Endothelial cell (in vitro differentiated cells): ENCODE data around the gene CLDN14. TPM values are rescaled to one million over a fixed set of nuclear protein-coding genes. Genes with fewer than 3 reads are reported as not detected.

Experiments used
- DNase-seq: peaks from one replicate; pipeline ENCODE4 v3.0.0; 2021; ENCODE audit warnings: low spot score
- H3K27ac Mint-ChIP-seq: one replicate; pipeline ENCODE4 v1.8.0; 2021; ENCODE audit warnings: mixed read lengths, inconsistent platforms; ENCODE audit not compliant: unreplicated experiment
- H3K27me3 Mint-ChIP-seq: one replicate; pipeline ENCODE4 v1.8.0; 2021; ENCODE audit warnings: mild to moderate bottlenecking, moderate library complexity, mixed read lengths, inconsistent platforms; ENCODE audit not compliant: unreplicated experiment
- H3K36me3 Mint-ChIP-seq: one replicate; pipeline ENCODE4 v1.8.0; 2021; ENCODE audit warnings: mild to moderate bottlenecking, low read depth, mixed read lengths, inconsistent platforms; ENCODE audit not compliant: unreplicated experiment
- H3K4me1 Mint-ChIP-seq: one replicate; pipeline ENCODE4 v1.8.0; 2021; ENCODE audit warnings: mild to moderate bottlenecking, mixed read lengths, inconsistent platforms; ENCODE audit not compliant: unreplicated experiment
- H3K4me3 Mint-ChIP-seq: one replicate; pipeline ENCODE4 v1.8.0; 2021; ENCODE audit warnings: mild to moderate bottlenecking, mixed read lengths, inconsistent platforms; ENCODE audit not compliant: unreplicated experiment
- H3K9me3 Mint-ChIP-seq: one replicate; pipeline ENCODE4 v1.8.0; 2021; ENCODE audit warnings: mixed read lengths, inconsistent platforms; ENCODE audit not compliant: unreplicated experiment
- total RNA-seq: library from RNA; stranded (reverse); fragmentation: NEBNext Ultra II Directional; extraction: Animal tissue kit (Norgen Biotek cat#: 25700); gene quantifications from one replicate; pipeline ENCODE4 v1.2.1, GENCODE V29; 2021; ENCODE audit not compliant: unreplicated experiment
- TF ChIP-seq, protein P1 (sequence below): fragments of 200-600 bp; sonication (generic); IDR thresholded peaks from one replicate; pipeline ENCODE4 v1.5.0; 2021; ENCODE audit warnings: antibody characterized with exemption; ENCODE audit not compliant: unreplicated experiment

The CLDN14 gene
- total RNA-seq, 1 donor from 2014 or later, result not detected

DNA sequence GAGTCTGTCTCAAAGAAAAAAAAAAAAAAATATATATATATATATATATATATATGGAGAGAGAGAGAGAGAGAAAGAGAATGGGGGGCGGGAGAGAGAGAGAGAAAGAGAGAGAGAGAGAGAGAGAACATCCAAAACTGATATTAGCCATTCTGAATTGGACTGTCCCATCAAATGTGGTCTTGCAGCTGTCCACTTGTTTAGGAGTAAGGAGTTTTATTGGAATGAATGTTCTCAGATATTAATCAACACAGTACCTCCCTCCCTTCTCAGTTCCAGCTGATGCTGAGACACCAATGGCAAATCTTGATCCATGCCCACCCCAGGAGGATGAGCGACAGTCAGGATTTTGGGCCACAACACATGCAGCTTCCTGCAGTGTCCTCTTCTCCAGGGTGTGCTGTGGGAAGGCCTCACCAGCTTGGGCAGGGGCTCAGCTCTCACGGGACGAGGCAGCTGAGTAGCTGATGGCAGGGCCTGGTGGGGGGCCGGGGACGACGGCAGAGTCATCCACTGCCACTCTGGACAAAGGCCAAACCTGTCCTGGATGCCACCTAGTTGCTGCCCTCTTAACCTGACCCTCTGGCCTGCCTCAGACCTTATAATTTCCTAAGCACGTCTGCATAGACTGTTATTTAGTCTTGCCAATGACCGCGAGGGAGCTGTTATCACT, 9.3 kb upstream of the CLDN14 start:
- Mint-ChIP-seq H3K4me3 (no peak overlapping the region), H3K36me3 (peaks cover 4% of the 10 kb centered on the region), H3K4me1 (no peaks in the 10 kb centered on the region), H3K27ac (no peak overlapping the region), H3K27me3 (peaks cover 8% of the 10 kb centered on the region), H3K9me3 (no peaks in the 10 kb centered on the region)
- TF ChIP-seq, protein P1, sequence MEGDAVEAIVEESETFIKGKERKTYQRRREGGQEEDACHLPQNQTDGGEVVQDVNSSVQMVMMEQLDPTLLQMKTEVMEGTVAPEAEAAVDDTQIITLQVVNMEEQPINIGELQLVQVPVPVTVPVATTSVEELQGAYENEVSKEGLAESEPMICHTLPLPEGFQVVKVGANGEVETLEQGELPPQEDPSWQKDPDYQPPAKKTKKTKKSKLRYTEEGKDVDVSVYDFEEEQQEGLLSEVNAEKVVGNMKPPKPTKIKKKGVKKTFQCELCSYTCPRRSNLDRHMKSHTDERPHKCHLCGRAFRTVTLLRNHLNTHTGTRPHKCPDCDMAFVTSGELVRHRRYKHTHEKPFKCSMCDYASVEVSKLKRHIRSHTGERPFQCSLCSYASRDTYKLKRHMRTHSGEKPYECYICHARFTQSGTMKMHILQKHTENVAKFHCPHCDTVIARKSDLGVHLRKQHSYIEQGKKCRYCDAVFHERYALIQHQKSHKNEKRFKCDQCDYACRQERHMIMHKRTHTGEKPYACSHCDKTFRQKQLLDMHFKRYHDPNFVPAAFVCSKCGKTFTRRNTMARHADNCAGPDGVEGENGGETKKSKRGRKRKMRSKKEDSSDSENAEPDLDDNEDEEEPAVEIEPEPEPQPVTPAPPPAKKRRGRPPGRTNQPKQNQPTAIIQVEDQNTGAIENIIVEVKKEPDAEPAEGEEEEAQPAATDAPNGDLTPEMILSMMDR, result no peak
- no peak for DNase-seq

DNA sequence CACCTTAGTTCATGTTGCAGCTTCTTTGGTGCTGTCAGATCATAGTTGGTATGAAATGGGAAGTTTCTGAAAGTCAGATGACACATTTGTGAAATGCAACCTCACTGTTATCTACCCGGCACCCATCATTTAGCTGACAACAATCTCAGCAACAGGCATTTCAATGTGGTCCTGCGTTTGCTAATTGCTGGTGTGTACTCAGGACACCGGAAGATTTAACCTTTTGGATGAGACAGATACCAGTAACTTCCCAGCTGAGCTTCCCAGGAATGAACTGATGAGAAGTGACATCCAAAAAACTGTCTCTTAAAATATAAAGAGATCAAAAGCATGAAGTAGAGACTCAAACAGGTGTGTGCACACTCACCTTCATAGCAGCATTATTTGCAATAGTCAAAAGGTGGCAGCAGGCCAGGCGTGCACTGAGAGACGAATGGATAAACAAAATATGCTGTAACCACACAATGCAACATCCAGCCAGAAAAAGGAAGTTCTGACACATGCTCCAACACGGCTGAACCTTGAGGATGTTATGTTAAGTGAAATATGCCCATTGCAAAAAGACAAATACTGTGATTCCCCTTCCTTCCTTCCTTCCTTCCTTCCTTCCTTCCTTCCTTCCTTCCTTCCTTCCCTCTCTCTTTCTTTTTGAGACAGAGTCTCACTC, 7.9 kb upstream of the CLDN14 start:
- no peak for DNase-seq
- H3K36me3 Mint-ChIP-seq, result peaks cover 4% of the 10 kb centered on the region
- TF ChIP-seq, protein P1, result no peak
- H3K9me3 Mint-ChIP-seq, result no peaks in the 10 kb centered on the region
- peaks cover 9% of the 10 kb centered on the region for H3K27me3 Mint-ChIP-seq
- no peaks in the 10 kb centered on the region for H3K4me1 Mint-ChIP-seq
- H3K27ac Mint-ChIP-seq, result no peak overlapping the region
- no peak overlapping the region for H3K4me3 Mint-ChIP-seq

DNA sequence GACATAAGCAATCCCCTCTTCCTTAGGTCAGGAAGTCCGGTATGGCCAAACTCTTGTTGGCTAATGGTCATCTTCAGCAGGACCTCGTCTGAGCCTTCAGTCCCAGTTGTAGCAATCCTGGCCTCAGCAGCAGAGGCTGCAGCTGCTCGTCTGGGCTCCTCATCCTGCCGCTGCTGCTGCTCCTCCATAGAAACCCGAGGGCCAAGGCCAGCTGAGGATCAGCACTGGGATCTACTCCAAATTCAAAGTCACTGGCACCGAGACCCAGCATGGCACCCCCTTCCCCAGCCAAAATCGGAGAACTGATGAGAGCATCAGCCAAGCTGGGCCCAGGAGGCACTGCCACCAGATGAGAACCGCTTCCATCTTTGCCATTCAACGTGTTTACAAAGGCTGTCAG, 6.3 kb upstream of the CLDN14 start:
- no peak overlapping the region for H3K4me3 Mint-ChIP-seq
- peaks cover 9% of the 10 kb centered on the region for H3K27me3 Mint-ChIP-seq
- DNase-seq, result no peak
- no peak overlapping the region for H3K27ac Mint-ChIP-seq
- TF ChIP-seq, protein P1, result no peak
- H3K9me3 Mint-ChIP-seq, result no peaks in the 10 kb centered on the region
- H3K36me3 Mint-ChIP-seq, result peaks cover 8% of the 10 kb centered on the region
- H3K4me1 Mint-ChIP-seq, result no peaks in the 10 kb centered on the region

DNA sequence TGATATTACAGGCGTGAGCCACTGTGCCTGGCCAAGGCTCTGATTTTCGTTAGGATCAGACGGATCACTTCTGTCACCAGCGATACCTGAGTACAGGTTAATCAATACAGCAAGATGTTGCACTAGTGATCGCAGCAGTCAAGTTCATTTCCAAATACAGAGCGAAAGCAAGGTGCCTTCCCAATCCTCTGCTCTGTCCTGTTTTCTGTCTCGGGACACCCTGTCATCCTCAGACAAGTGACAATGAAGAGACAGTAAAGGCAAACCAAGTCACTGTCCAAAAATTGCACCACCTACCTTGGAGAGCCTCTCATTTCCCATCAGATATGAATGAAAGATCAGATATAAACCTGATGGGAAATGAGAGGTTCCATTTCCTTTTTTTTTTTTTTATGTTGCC, 5.6 kb upstream of the CLDN14 start:
- Mint-ChIP-seq H3K36me3 (peaks cover 8% of the 10 kb centered on the region), H3K27me3 (peaks cover 9% of the 10 kb centered on the region), H3K4me3 (no peak overlapping the region), H3K4me1 (no peaks in the 10 kb centered on the region), H3K27ac (no peak overlapping the region), H3K9me3 (no peaks in the 10 kb centered on the region)
- DNase-seq, result no peak
- TF ChIP-seq, protein P1, result no peak

DNA sequence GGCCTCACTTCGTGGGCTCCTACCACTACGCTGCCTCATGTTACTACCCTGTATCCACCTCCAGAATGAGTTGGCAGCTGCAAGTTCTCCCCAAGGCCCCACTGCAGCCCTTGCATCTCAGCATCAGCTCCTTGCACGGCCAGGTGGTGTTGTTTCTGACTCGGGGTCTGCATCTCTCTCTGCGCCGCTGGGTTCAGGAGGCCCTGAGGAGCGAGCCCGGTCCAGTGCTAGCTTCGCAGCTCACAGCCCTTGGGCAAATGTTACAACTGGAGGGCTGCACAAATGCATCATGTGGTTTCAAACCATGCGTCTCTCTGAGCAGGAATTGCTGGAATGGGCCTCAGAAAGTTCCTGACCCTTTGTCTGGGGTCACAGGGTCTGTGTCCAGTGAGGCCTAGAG, 3.2 kb upstream of the CLDN14 start:
- H3K27ac Mint-ChIP-seq, result no peak overlapping the region
- no peaks in the 10 kb centered on the region for H3K9me3 Mint-ChIP-seq
- H3K4me3 Mint-ChIP-seq, result no peak overlapping the region
- TF ChIP-seq, protein P1, result no peak
- no peaks in the 10 kb centered on the region for H3K4me1 Mint-ChIP-seq
- no peak for DNase-seq
- H3K36me3 Mint-ChIP-seq, result peaks cover 8% of the 10 kb centered on the region
- H3K27me3 Mint-ChIP-seq, result peaks cover 11% of the 10 kb centered on the region
